ENCODE measurements around the gene NBAS. TPM values are rescaled to one million over a fixed set of nuclear protein-coding genes. Genes with fewer than 3 reads are reported as not detected.

NBAS gene
- total RNA-seq, 1 donor from 2014 or later = 51.3 TPM

DNA sequence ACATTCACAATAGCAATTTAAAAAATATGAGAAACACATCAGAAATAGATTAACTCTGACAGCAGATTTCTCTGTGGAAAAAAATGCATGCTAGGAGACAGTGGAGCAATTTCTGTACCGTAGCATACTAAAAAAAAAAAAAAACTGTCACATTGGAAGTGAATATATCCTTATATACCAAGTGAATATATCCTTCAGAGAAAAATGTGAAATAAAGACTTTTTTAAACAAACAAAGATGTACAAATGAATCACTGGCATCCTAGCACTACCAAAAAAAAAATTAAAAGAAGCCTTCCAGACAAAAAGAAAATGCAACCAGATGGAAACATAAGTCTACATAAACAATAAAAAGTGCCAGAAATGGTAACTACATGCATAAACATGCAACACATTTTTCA, 169.4 kb downstream of the NBAS start:
- ATAC-seq = no peak
- DNase-seq (ENCODE audit: low spot score) = no peak

GRCh38 chr2:15389895-15390294, 171.2 kb downstream of the NBAS start:
- no peak for DNase-seq (ENCODE audit: low spot score)
- ATAC-seq = no peak
- intact Hi-C loops (cut with DNase I) = no loop called here

More for the DNA sequence above, 169.4 kb downstream of the NBAS start:
- intact Hi-C loops (cut with DNase I) = no loop called here

- no peak for ATAC-seq
- no peak for DNase-seq (ENCODE audit: low spot score)
- intact Hi-C loops (cut with DNase I) = no loop called here
Observed at GRCh38 chr2:15389326-15389700, 171.8 kb downstream of the NBAS start.

GRCh38 chr2:15388406-15389325, 172.5 kb downstream of the NBAS start:
- intact Hi-C loops (cut with DNase I) = no loop called here
- no peak for DNase-seq (ENCODE audit: low spot score)
- ATAC-seq = no peak

DNA sequence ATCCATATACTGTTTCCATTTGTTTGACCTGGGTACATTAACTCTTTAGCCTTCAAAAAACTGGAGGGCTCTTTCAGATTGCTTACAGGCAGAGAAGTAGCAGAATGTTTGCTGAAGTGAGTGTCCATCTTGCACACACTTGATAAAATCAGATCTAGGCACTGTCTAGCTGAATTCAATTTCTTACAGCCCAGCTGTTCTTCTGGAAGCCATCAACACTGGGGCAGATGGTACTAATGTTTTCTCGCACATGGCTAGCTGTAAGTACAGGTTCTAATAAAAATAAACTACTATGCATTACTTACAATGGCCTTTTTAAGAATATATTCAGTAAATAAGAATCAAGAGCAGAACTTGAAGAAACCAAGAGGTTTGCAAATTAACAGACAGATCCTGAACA, 175.9 kb downstream of the NBAS start:
- intact Hi-C loops (cut with DNase I) = no loop called here
- no peak for ATAC-seq
- DNase-seq (ENCODE audit: low spot score) = no peak

GRCh38 chr2:15383695-15384350, 177.3 kb downstream of the NBAS start:
- ATAC-seq (no peak), DNase-seq (ENCODE audit: low spot score) (no peak)
- intact Hi-C loops (cut with DNase I) = no loop called here

DNA sequence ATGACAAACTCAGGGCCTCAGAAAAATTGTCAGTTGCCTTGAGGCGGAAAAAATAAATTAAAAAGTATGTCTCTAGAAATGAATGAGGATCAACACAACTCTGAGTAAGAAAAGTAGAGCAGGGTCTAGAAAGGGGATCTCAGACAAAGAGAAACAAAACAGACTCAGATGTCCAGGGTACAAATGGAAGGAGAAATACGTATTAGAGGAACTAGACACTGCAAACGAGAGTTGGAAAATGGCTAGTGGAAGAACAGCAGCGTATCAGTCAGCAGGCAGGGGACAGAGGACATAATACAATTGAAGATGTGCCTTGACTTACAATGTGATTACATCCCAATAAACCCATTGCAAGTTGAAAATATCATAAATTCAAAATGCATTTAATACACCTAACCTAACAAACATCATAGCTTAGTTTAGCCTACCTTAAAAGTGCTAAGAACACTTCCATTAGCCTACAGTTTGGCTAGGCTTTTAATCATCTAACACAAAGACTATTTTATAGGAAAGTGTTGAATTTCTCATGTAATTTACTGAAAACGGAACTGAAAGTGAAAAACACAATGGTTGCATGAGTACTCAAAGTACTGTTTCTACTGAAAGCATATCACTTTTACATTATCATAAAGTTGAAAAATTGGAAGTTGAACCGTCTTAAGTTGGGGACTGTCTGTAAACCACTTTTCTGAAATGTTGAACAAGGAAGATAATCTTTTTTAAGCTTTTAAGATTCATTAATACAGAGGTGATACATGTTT, 182.8 kb downstream of the NBAS start:
- ATAC-seq (no peak), DNase-seq (ENCODE audit: low spot score) (no peak)
- intact Hi-C loops (cut with DNase I) = no loop called here

GRCh38 chr2:15377202-15377601, 183.9 kb downstream of the NBAS start:
- ATAC-seq (no peak), DNase-seq (ENCODE audit: low spot score) (no peak)
- intact Hi-C loops (cut with DNase I) = no loop called here

DNA sequence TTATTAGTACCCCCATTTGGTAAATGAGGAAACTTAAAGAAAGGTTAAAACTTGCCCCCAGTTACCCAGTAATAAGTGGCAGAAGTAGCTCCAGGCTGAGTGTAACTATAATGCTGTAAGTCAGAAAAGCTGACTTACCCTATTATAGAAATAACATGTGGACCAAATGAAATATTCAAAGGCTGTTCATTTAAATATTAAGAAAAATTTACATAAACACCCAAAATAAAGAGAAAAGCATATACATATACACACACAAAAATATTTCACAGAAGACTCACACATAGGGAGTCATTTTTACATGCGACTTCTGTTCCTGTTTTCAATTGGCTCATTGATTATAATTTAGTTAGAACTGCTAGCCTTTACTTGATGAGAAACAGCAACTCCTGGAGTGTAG, 189.1 kb downstream of the NBAS start:
- intact Hi-C loops (cut with DNase I) = no loop called here
- DNase-seq (ENCODE audit: low spot score) = no peak
- ATAC-seq = no peak

DNA sequence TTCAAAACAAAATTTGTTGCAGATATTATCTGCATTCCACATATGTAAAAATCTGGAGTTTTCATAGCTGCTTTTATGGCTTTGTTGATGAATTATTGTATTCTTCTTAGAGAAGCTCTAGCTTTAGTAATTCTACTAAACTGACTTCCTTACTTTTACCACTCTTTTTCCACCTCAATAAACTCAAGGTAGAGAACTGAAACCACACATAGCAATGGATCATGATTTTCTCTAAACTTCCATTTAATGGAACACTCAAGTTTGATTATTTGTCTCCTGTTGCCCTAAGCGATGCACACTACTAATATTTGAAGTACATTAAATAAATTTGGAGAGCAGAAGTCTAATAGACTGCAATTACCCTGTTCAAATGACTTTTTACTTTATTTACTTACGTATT, 192.0 kb downstream of the NBAS start:
- ATAC-seq (no peak), DNase-seq (ENCODE audit: low spot score) (no peak)
- intact Hi-C loops (cut with DNase I) = no loop called here

DNA sequence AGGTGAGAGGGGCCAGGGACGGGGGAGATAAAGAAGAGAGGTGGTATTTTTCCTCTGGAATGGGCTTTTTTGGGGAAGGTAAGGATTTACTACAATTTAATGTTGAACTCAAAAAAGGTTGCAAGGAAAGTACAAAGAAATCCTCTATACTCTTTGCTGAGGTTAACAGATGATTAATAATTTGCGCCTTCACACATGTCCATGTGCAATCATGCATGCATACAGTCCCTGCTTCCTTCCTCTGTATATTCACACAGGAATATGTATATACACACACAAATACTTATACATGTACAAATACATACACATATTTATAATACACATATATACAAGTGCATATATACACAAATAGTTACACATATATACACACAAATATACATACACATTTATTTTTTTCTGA, 193.4 kb downstream of the NBAS start:
- intact Hi-C loops (cut with DNase I) = no loop called here
- no peak for DNase-seq (ENCODE audit: low spot score)

DNA sequence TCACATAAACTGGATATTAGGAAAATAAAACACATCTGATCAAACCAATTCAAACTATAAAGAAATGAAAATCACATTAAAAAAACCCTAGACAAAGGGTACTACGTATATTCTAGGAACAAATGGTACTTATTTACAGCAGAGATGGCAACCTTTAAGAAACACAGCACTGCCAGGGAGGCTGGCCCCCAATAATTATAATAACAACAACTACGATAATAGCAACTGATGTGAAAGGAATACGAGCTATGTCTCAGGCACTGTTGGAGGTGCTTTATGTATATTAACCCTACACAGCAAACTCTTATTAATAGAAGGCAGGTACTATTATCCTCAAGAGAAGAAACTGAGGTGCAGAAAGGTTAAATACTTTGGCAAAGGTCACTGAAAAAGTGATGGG, 193.9 kb downstream of the NBAS start:
- DNase-seq (ENCODE audit: low spot score) (no peak), ATAC-seq (no peak)
- intact Hi-C loops (cut with DNase I) = no loop called here

More for the DNA sequence above, 193.4 kb downstream of the NBAS start:
- no peak for ATAC-seq

DNA sequence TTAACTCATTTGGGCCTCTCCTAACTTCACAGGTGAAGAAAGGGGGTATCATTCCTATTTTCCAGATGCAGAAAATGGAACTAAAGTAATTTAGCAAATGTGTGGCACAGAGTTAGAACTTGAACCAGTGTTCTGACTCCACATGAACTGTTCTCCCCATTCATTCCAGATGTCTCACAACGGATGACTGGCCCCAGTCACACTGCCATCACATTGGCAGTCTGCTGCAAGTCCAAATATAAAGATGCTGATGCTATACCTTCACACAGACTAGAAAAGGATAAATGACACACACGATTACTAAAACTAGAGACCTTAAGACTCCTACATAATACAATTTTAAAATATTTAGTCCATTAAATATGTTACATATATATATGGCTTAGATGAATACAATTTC, 195.7 kb downstream of the NBAS start:
- ATAC-seq = no peak
- intact Hi-C loops (cut with DNase I) = no loop called here
- DNase-seq (ENCODE audit: low spot score) = no peak

GRCh38 chr2:15364561-15364960, 196.6 kb downstream of the NBAS start:
- intact Hi-C loops (cut with DNase I) = no loop called here
- ATAC-seq = no peak
- DNase-seq (ENCODE audit: low spot score) = no peak

DNA sequence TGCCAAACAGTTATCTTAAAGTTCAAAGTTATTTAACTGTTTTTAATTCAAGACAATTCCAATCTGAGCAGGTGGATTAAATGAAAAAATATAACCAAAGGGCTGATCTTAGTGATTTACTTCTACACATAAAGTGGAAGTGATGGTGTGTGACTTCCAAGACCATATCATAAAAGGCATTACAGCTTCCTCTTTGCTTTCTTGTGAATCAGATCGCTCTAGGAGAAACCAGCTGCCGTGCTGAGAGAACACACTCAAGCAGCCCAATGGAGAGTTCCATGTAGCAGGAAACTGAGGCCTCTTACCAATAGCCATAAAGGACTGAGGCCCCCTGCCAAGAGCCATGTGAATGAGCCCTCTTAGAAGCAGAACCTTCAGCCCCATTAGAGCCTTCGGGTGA, 197.4 kb downstream of the NBAS start:
- intact Hi-C loops (cut with DNase I) = no loop called here
- ATAC-seq (no peak), DNase-seq (ENCODE audit: low spot score) (no peak)

DNA sequence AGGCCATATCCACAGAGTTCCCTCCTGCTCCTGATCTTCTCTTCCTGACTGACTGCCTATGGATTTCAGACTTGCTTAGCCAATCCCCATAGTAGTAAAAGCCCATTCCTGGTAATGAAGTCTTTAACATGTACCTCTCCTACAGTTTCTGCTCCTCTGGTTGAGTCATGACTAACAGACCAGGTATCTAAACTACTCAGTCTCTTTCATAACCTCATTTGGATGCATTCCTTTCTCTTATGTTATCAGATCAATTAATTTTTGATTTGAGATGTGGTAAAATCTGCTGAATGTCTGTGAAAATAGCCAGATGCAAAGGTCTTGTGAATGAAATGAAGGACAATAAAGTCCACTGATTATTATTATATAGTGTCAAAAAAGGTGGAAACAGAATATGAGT, 198.0 kb downstream of the NBAS start:
- DNase-seq (ENCODE audit: low spot score) (no peak), ATAC-seq (no peak)
- intact Hi-C loops (cut with DNase I) = no loop called here

DNA sequence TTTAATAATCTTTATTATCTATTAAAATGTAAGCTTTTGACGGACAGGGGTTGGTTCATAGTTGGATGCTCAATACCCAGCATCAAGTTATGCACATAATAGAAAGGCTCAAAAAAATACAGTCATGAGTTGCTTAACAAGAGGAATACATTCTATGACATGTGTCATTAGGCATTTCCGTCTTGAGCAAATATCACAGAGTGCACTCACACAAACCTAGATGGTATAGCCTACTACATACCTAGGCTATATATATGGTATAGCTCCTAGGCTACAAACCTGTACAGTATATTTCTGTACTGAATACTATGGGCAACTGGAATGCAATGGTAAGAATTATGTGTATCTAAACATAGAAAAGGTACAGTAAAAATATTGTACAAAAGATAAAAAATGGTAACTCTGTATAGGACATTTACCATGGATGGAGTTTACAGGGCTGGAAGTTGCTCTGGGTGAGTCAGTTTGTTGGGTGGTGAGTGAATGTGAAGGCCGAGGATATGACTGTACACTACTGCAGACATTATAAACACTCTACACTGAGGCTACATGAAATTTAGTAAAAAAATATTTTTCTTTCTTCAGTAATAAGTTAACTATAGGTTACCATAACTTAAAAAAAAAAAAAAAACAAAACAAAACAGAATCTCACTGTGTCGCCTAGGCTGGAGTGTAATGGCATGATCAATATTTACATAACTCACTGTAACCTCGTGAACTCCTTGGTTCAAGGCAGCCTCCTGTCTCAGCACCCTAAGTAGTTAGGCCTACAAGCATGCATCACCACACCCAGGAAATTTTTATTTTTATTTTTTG, 201.2 kb downstream of the NBAS start:
- ATAC-seq (no peak), DNase-seq (ENCODE audit: low spot score) (no peak)
- intact Hi-C loops (cut with DNase I) = no loop called here

DNA sequence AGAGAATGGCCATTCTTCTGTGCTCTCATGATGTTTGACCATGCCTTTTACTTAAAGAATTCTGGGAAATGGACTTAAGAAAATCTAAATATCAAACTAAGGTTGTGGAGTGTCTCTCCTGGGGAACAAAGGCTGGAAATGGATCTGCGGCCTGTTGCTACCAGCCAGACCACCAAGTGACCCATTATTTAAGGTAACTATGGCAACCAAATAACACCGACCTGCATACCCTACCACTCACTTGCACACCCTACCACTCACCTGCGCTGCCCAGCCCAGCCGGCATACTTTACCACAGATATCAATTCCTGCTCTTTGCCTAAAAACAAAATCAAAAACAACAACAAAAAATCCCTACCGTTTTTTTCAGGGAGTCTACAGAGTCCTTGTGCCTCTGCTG, 203.2 kb downstream of the NBAS start:
- intact Hi-C loops (cut with DNase I) = no loop called here
- ATAC-seq (no peak), DNase-seq (ENCODE audit: low spot score) (no peak)

- no peak for DNase-seq (ENCODE audit: low spot score)
- no peak for ATAC-seq
- intact Hi-C loops (cut with DNase I) = no loop called here
Observed at GRCh38 chr2:15357186-15357585, 203.9 kb downstream of the NBAS start.
